NOMO-1 (cell line): Measurements from ENCODE around the gene CYTH3.

Experiments
- DNase-seq, 2 experiments: peaks; one replicate each; lab custom pipeline; 2025; ENCODE audit not compliant: unreplicated experiment in 2 of 2; lab: John Stamatoyannopoulos, UW

CYTH3 gene

DNA sequence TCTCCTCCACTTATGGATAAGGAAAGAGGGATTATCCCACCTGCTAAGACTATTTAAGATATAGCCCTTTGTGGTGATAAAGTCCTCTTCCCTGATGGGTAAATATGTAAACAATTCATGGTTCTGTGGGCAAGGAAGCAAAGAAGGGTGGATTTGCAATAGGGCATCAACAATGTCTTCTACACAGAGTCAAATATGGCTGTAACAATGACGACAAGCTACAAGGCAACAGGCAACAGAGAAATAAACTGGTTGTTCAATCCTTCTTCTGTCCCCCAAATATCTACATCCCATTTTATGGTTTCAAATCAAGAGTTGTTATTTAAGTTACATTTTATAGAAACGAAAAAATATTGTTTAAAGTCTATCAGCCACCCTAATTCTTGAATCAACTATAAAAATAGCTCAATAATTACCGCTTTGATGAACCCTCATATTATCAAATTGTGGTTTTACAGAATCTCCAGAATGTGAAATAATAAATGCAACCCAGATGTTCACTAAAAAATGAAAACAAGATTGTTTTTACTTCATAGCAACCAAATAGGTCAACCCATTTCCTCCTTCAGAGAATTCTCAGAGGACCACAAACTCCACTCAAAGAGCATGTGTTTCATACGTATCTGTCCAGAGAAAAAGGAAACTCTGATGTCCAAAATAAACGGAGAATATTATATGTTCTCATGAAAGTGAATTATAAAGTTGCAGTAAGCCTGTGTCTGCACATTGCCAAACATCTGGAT lies 13.8 kb downstream of the CYTH3 start:
- DNase-seq: no peak

DNA sequence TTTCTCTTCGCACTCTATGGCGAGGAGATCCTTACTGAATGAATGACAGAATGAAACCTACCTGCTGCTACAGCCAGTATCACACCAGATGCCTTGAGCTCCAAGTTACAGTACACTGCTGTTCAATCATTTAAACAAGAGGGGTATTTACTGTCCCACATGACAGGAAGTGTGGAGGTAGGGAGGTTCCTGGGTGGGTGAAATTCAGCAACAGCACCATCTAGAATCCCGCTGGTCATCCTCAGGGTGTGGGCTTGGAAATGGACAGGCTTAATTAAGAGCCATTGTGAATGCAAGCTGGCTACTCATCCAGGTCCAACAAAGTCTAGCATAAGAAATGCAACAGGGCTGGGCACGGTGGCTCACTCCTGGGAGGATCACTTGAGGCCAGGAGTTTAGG lies 14.7 kb downstream of the CYTH3 start:
- no peak for DNase-seq

DNA sequence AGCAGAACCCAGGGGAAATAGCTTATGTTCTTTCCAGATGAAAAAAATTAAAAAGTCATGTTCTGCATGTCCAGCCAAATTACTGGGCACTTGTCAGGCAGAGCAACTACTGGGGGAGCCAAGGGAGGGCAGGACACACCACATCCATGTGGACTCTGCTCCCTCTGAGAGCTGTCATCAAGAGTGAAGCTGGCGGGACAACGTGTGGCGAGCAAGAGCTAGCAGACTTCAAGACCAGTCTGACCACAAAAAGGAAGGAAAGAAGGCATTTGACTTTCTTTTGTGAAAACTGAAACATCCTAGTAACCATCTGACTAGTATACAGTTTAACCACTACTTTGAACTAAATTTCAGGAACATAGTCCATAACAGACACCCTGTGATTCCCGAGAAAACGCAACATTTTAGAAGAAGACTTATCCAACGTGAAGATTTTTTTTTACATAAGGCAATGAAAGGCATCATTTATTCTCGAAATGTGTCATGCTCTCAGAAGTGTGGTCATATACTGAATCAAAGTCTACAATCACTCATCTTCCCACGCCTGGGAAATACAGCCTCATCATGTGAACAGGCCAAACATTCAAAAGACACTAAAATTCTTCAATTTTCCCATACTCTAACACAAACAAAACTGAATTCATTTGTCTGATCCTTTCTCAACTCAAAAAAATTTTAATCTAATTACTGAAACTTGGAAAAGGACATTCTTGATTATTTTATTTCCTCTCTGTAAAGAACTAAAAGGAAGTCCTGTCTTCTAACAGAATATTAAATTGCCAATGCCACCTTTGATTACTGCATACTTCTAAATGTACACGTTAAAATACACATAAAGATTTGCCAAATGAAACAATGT lies 15.5 kb downstream of the CYTH3 start:
- DNase-seq: peak; percentile 34 to 65

DNA sequence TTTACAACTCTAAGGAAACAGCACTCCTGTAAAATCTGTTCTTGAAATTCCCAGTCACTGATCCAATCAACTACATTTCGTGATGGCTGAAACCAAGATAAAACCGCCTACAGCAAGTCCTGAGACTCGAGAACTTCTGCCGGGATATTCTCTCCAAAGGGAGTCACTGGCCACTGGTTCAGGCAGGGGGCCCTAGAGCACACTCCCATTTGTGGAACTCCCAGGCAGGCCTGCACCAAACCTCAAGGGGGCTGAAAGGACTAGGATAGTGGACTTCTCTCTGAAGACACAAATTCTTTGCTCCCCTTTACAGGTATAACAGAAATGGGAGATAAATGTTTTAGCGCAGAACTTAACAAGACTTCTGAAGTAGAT lies 16.3 kb downstream of the CYTH3 start:
- DNase-seq: no peak

DNA sequence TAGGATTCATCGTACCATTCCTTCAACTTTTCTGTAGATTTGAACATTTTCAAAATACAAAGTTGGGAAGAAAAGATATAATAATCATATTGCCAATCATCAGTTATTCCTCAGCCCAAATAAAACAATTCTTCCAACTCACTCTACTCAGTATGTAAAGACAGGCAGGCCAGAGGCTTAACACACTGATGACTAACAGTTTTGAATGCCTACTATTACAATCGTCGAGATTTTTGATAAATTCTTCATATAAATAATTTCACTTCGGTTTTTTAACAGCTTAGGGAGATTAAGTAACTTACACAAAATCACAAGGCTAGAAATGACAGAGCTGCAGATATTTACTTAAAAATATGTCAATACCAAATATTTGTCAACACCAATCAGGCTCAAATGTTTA lies 17.6 kb downstream of the CYTH3 start:
- DNase-seq: no peak

DNA sequence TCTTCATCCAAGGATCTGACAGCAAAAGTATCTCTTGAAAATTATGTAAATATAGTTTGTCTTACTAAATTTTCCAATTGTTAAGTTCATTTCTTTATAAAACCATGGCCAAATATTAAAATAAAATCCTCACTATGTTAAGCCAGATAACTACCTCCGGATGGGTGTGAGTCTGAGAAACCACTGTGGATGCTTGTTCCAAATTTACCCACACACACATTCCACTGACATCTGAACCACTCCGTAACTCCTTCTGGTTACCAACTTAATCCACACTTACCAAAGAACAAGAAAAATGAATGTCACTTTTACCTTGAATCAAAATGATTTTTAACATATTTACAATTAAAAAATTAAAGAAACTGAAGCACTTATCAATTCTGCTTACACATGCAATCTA lies 19.7 kb downstream of the CYTH3 start:
- no peak for DNase-seq

DNA sequence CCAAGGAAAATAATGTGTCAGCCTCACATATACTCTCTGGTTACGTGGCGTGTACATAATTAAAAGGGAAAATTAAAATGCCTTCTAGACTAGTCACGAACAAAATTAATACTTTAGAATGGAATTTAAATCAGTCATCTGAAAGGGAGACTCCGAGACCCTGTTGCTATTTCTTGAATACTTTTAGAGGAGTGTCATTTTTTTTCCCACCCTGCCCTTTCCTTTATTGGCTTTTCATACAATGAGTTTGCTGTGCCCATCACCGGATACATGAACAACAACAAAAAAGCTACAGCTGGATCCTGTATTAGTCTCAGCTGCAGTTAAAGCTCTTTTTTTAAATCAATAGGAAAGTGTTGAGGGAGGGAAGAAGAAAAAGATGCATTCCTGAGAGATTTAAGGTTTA lies 20.1 kb downstream of the CYTH3 start:
- no peak for DNase-seq

DNA sequence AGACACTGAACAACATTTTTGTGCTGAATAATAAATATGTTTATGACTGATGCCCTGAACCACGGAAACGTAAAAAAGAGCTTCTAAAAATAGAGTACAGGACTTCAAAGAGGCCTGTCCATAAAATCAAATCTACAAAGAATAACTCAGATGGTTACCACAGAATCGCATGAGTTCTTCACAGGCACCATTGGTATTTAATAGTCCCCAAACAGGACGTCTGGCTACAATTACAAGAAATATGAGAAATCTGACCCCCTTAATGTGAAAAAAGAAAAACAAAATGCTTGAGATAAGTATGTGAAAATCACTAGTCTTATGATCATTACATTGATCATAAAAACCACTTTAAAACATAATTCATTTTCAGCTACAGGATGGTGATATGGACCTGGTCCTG lies 20.8 kb downstream of the CYTH3 start:
- no peak for DNase-seq

DNA sequence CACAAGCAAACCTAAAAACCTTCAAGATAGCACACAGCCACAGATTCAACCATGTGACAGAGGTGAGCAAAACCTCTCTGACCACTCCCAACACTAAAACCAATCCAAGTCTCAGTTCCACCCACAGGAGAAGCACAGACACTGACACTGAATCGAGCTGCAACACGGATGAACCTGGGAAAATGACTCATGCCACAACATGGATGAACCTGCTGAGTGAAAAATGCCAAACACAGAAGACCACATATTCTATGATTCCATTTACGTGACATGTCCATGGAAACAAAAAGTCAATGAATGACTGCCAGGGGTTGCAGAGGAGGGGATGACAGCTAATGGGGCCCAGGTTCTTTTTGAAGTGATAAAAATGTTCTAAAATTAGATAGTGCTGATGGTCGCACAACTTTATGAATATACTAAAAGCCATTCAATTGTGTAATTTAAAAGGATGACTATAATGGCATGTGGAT lies 22.0 kb downstream of the CYTH3 start:
- DNase-seq: no peak

DNA sequence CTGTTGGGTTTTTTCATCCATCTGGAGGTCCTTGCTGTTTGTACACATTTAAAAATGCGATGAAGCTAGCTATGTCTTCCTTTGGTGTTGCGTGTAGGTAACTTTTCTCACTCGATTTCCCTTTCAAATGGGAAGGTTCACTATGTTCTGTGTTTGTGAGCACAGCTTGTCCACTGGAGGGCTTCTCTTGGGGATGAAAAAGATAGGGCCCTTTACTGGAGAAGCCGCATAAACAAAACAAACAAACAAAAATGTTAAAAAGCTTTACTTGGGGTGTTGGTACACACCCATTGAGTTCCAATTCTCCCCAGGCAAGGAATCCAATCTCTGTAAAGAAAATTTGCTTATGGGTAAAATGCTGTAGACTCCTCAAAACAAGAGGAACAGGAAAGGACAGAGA lies 23.4 kb downstream of the CYTH3 start:
- DNase-seq: no peak

DNA sequence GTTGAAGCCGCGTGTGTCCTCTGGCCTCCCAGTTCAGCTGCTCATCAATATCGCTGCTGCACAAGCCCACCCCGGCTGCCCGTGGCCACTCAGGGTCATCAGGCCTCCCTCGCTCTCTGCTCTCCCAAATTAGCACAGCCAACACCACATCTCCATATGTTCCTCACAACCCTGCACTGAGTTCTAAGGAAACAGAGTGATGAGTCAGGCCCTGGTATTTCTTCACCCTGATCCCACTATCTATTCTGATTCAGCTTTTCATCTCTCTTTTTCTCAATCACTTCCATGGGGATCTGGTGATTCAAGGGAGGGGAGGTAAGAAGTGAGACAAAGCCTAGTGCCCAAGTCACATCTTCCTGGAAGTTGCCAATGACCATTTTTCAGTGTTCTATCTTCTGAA lies 23.8 kb downstream of the CYTH3 start:
- DNase-seq: peak in 1 of 2 experiments; percentile 14

DNA sequence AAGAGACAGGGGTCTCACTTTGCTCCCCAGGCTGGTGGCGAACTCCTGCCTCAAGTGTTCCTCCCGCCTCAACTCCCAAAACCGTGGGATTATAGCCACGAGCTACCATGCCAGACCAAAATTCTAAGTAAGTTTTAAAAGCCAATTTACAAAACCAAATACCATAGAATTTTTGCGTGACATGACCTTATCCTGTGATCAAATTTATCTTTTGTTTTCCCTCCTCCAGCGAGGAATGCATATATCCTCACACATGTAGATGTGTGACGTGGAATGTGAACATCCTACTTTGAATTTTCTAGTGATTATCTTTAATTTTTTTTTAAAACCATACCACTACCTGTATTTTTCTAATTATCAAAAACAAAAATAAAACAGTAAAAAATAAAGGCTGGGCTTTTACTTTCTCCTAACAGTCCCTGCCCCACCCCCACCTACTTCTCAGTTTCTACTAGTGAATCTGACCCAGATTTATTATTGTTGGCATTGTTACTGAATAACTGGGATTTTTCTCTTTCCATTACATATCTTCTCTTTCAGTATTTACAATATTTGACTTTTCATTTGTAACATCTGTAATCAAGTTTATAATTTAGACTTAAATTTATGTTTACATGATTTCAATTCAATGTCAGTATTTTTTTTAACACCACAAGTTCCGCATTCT lies 26.0 kb downstream of the CYTH3 start:
- no peak for DNase-seq

DNA sequence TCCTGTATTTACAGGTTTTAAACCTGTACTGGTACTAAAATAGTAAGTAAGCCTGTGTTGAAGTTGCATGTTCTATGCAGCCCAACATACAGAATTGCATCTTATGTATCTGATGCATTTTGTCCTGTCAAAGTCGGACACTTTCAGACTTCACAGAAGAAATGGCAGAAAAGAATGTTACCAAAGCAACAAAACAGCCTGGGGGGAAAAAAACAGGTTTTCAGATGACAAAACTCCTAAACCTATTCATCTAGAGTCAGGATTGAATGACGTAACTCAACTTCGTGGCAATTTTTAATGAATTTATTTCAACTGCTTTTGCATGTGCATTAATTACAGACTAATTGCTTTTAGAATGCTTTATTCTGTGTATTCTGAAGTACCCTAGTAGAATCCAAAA lies 28.4 kb downstream of the CYTH3 start:
- DNase-seq: no peak

DNA sequence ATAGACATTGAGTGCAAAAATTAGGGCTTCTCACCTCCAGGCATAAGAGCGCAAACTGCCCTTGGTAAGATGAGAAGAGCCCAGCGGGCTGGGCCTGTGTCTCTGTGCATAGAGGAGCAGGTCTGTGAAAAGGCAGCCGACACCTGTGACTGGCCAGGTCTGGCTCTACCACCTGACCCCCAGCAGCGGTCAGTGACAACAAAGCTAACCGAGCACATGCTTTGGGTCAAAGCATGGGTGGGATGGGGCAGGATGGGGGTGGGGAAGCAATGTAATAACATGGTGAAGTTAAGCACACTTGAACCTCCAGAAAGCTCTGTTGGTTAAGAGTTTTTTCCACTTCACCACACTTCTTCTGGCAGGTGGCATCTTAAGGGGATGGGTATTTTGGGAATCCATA lies 29.3 kb downstream of the CYTH3 start:
- DNase-seq: no peak

DNA sequence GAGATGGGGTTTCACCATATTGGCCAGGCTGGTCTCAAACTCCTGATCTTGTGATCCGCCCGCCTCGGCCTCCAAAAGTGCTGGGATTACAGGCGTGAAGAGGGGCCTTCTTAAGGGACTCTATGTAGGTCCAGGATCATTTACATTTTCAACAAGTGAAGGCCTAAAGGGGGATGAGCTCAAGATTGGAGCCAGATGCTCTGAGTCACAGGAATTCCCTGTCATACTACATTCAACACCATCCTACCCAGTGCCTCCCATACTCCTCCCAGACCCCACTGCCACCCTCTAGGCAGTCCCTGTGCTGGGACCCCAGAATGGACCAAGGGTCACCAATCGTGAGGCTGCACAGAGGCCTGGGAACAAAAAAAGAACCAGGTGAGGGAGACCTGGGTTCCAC lies 29.9 kb downstream of the CYTH3 start:
- no peak for DNase-seq

DNA sequence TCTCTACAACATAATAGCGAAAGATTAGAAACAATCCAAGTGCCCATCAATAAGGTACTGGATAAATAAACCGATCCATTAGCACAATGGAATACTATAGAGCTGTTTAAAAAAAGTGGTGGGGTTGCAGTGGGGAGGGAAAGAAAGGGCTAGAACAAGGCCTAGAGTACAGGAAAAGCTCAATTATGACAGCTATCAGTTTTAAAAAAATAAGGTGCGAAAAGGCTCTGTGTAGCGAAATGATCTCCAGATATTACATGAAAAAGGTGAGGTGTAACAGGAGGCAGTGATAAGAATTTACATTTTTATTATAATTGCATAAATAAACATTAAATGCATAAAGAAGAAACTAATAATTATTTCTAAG lies 30.8 kb downstream of the CYTH3 start:
- DNase-seq: no peak

DNA sequence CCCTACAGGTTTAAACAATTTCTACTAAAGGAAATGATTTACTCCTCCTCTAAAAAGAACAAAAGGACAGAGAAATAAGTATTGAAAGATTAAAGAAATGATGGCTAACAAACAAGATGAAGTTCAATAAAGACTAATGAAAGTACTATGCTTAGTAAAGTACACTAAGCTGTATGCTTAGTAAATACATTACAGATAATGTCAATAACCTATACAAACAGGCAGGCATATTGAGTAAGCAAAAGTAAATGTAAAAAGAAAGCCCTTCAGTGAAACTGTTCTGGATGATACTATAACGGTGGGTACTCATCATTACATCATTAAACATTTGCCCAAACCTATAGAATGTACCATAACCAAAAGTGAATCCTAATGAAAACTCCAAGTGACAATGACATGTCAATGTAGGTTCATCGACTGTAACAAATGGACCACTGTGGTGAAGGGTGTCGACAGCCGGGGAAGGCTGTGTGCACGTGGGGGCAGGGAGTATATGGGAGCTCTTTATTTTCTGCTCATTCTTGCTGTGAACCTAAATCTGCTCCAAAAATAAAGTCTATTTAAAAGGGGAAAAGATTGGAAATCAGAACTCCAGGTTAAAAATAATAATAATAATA lies 34.0 kb downstream of the CYTH3 start:
- DNase-seq: no peak

DNA sequence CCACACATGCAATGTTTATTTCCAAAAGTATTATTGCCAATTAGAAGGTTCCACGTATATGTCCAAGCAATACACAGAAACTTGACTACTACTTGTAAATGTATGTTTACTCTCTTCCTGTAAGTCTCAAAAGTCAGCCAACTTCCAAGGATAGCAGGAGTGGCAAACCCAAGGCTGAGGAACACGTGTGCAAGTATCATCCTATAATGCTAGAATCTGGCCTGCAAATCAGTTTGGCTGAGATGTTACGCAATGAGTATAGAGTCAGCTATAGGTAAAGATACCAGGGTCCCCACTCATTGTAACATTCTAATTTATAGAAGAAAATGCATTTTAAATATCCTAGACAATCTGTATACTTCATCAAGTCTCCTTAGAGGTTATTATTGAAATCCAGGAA lies 34.7 kb downstream of the CYTH3 start:
- no peak for DNase-seq

DNA sequence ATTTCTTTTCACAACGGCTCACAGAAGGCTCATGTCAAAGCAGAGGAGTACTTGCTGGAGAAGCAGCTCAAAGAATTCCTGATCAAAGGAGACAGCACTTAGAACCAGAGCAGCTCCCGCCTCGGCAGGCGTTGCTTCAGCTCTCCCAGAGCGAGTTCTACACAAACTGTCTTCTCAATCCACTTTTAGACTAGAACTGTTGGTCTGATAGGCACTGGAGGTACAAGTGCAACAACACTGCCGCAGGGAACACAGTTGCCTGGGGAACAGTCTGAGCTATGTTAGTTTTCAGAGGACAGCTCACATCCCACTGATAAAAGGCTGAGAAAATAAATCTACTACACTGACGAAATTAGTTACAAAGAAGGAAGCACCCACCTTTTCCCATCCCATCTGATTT lies 35.4 kb downstream of the CYTH3 start:
- no peak for DNase-seq

DNA sequence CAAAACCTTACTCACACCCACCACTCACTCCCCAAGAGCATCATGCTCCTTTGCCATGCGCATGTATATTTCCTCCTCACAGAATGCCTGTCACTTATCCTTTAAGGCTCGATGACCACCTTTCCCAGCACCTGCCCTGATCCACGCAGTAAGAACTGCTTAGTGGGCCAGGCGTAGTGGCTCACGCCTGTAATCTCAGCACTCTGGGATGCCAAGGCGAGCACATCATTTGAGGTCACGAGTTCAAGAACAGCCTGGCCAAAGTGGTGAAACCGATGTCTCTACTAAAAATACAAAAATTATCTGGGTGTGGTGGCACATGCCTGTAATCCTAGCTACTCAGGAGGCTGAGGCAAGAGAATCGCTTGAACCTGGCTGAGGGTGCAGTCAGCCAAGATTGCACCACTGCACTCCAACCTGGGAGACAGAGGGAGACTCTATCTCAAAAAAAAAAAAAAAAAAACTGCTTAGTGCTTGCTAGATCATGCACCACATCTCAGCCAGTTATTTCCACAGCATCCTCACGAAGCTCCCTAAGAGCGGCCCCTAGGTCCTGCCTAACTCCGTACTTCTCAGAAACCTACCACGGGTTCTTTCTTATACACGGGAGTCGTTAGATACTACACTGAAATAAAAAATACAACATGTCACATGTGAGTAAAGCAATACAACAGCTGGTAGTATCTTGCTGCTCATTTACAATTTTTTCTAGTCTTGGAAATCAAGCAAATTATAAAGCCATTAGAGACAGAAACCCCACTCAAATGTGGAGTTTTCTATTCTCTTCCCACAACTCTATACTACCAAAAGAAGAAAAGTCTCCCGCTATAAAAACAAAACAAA lies 37.2 kb downstream of the CYTH3 start:
- no peak for DNase-seq
